Kidney (tissue), 14 donors: Measurements from ENCODE around the gene TNFSF9. TPM values are rescaled to one million over a fixed set of nuclear protein-coding genes. Genes with fewer than 3 reads are reported as not detected.

Experiments used
- DNase-seq, 5 donors: peaks; one replicate each; pipeline ENCODE4 v3.0.0-alpha.2; 2013 to 2020
- FAIRE-seq: peaks from 2 replicates; lab custom pipeline; 2012; peaks lifted over from hg19 to GRCh38; lab: Jason Lieb, UNC
- H3K27ac ChIP-seq, 2 donors: one replicate each; pipeline ENCODE4 v1.7.0; 2013; ENCODE audit warnings: low read depth in 2 of 2, low read length in 2 of 2, inconsistent platforms in 1 of 2
- H3K27me3 ChIP-seq: one replicate; pipeline ENCODE4 v1.7.1; 2013; ENCODE audit warnings: low read length, inconsistent platforms; ENCODE audit not compliant: control insufficient read depth, insufficient read depth
- H3K36me3 ChIP-seq, 3 donors: one replicate each; pipeline versions ENCODE4 v1.7.0 to v1.7.1; 2013; ENCODE audit warnings: low read length in 3 of 3, control low read depth in 1 of 3, inconsistent platforms in 1 of 3; ENCODE audit not compliant: insufficient read depth in 3 of 3, control insufficient read depth in 2 of 3
- H3K4me1 ChIP-seq, 3 donors: one replicate each; pipeline versions ENCODE4 v1.7.0 to v1.7.1; 2013; ENCODE audit warnings: low read length in 3 of 3, inconsistent platforms in 1 of 3, low read depth in 1 of 3; ENCODE audit not compliant: control insufficient read depth in 2 of 3, insufficient read depth in 2 of 3
- H3K4me3 ChIP-seq, 3 donors: one replicate each; pipeline versions ENCODE4 v1.7.0 to v1.8.1; 2013; ENCODE audit warnings: low read length in 3 of 3, control low read depth in 1 of 3, inconsistent platforms in 1 of 3
- H3K9ac ChIP-seq, 3 donors: one replicate each; pipeline versions ENCODE4 v1.7.0 to v1.7.1; 2013; ENCODE audit warnings: low read length in 3 of 3, control low read depth in 1 of 3, inconsistent platforms in 1 of 3
- H3K9me3 ChIP-seq, 3 donors: one replicate each; pipeline versions ENCODE4 v1.7.0 to v1.7.1; 2013; ENCODE audit warnings: low read length in 3 of 3, control low read depth in 1 of 3, inconsistent platforms in 1 of 3; ENCODE audit not compliant: control insufficient read depth in 2 of 3, insufficient read depth in 1 of 3
- CTCF ChIP-seq: IDR thresholded peaks from 3 replicates; pipeline ENCODE4 v1.5.1; 2012; ENCODE audit warnings: mild to moderate bottlenecking, moderate library complexity, borderline replicate concordance; ENCODE audit not compliant: insufficient read depth; ENCODE audit errors: extremely low read depth
- intact Hi-C: fragments of 100-400 bp; cut with DNase I; formaldehyde crosslinking; loops from one replicate; pipeline ENCODE4 v1.11.1; 2022
- polyA plus RNA-seq: library from polyadenylated mRNA; stranded (reverse); fragments of 350-450 nt; fragmentation: Illumina TruSeq; extraction: RNeasy Lipid Tissue Mini Kit (QIAGEN cat#74804); gene quantifications from one replicate; pipeline ENCODE4 v1.2.3, GENCODE V29; 2014; ENCODE audit warnings: low read depth, low replicate concordance; ENCODE audit not compliant: insufficient read depth
- total RNA-seq: library from RNA; stranded (reverse); fragmentation: NEBNext Ultra II Directional; extraction: Animal tissue kit (Norgen Biotek cat#: 25700); gene quantifications from one replicate; pipeline ENCODE4 v1.2.1, GENCODE V29; 2021
- donor health status: control.
- donor health status: control.
- donor health status: control.
- donor health status: control.
- donor health status: control.
- donor health status: DM: yes; HTN: yes; CAD: no.
- donor health status: Normal renal cell carcinoma (clear cell type).

The TNFSF9 gene
- total and polyA plus RNA-seq, 2 donors from 2014 or later: 0.62 to 1.1 TPM

GRCh38 chr19:6489278-6490061 is 41.4 kb upstream of the TNFSF9 start:
- Histone ChIP-seq H3K27me3 (no peaks in the 10 kb centered on the region), H3K4me3 (no peak overlapping the region), H3K9me3 (peaks cover 0 to 6% (median 2%) of the 10 kb centered on the region in 3 donors), H3K9ac (no peak overlapping the region), H3K36me3 (no peaks in the 10 kb centered on the region), H3K27ac (no peak overlapping the region), H3K4me1 (no peaks in the 10 kb centered on the region)
- intact Hi-C loops: no loop called here
- DNase-seq (no peak), FAIRE-seq (no peak)
- no peak for TF ChIP-seq CTCF

DNA sequence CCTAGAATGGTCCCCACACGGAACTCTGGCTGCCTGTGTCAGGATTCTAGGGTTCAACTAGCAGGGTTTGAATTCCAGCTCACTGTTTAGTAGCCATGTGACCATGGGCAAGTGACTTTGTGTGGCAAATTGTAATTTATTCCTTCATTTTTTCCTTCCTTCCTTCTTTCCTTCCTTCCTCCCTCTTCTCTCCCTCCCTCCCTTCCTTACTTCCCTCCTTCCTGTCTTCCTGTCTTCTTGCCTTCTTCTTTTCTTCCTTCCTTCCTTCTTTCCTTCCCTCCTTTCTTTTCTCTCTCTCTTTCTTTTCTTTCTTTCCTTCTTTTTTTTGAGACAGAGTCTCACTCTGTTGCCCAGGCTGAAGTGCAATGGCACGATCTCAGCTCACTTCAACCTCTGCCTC is 40.7 kb upstream of the TNFSF9 start:
- no peak overlapping the region for H3K27ac ChIP-seq
- H3K27me3 ChIP-seq: no peaks in the 10 kb centered on the region
- FAIRE-seq (no peak), DNase-seq (no peak)
- intact Hi-C loops: no loop called here
- H3K9me3 ChIP-seq: peaks cover 0 to 6% (median 2%) of the 10 kb centered on the region in 3 donors
- H3K4me1 ChIP-seq: no peaks in the 10 kb centered on the region
- no peak overlapping the region for H3K4me3 ChIP-seq
- H3K36me3 ChIP-seq: no peaks in the 10 kb centered on the region
- no peak for TF ChIP-seq CTCF
- H3K9ac ChIP-seq: no peak overlapping the region

DNA sequence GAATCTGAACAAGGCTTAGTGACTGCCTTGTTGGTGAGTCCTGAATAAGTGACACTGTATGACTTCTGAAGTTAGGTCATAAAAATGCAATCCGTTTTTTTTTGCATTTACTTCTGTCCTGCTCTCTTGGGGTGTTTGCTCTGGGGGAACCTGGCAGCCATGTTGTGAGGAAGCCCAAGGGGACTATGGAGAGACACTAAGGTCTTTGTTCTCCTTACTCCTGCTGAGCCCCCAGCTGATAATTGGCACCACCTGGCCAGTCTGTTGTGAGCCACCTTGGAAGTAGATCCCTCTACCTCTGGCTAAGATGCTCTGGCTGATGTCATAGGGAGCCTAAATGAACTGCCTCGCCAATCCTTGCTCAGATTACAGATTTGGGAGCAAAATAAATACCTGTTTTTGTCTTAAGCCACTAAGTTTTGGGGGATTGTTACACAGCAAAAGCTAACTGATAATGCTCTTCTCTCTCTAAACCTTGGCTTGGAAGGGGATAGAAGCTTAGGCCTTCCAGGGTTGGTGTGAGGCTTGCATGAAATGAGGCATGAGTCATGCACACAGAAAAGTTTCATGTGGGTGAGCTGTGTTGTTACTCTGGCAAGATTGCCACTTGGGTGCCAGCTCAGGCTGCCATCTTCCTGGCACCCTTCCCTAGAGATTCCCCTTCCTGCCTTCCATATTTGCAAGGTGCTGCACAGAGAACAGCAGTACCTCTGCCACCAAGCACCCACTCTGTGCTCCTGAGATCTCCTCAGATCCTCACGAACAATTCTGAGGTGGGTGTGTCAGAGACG is 38.8 kb upstream of the TNFSF9 start:
- TF ChIP-seq CTCF: no peak
- no peak for DNase-seq
- Histone ChIP-seq H3K27ac (no peak overlapping the region), H3K9me3 (peaks cover 0 to 6% (median 2%) of the 10 kb centered on the region in 3 donors), H3K4me3 (no peak overlapping the region), H3K36me3 (no peaks in the 10 kb centered on the region), H3K9ac (no peak overlapping the region), H3K27me3 (no peaks in the 10 kb centered on the region), H3K4me1 (no peaks in the 10 kb centered on the region)
- FAIRE-seq: no peak
- intact Hi-C loops: no loop called here
